ENCODE results near the gene AURKA.

The AURKA gene

GRCh38 chr20:56389807-56390206 lies 2.2 kb downstream of the AURKA start:
- ATAC-seq, result no peak

DNA sequence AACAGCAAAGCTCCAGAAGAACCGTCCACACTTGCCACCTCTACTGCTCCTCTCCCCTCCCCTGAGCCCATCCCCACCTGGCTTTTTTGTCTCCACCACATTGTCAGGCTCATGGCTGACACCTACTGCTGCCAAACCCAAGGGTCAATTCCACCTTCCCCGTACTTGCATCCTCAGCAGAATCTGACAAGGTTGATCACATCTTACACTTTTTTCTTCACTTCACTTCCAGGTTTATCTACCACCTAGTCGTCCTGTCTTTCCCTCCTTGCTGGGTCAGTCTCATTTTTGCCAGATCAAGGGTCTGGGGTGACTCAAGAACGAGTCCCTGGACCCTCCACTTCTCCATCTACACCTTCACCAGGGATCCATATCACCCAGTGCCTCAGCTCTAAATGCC lies 3.1 kb downstream of the AURKA start:
- no peak for ATAC-seq

- no peak for ATAC-seq
Measured at GRCh38 chr20:56386219-56386618, 5.8 kb downstream of the AURKA start.

DNA sequence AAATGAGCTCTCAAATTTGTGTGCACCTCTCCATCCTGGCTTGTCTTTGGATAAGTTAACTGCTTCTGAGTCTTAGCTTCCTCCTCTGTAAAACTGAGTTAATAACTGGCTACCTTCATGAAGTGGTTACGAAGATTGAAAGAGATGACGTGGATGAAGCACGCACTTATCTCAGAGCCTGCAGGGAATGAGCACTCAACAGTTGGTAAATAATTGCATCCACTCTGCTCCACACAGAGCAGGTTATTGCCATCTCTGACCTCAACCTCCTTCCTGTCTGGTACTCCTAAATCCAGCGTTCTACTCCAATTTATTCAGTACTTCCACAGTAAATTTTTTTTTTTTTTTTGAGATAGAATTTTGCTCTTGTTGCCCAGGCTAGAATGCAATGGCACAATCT lies 6.9 kb downstream of the AURKA start:
- ATAC-seq, result no peak

DNA sequence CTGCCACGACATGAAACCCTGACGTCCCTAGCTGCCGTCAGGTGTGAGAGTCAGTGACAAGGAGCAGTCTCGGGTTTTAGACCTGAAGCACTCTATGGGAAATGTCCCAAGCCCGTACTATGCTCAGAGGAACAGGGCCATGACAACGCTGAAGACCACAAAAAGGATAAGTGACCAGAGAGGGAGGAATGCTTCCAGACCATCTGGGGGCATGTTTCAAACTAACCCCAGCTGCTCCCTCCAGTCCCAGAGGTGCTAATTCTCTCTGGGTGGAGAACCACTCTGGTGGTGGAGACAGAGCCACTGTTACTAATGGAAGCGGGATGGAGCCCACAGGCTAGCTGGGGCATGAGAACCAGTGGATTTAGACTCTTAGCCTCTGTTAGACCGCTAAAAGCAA lies 8.7 kb downstream of the AURKA start:
- no peak for ATAC-seq

DNA sequence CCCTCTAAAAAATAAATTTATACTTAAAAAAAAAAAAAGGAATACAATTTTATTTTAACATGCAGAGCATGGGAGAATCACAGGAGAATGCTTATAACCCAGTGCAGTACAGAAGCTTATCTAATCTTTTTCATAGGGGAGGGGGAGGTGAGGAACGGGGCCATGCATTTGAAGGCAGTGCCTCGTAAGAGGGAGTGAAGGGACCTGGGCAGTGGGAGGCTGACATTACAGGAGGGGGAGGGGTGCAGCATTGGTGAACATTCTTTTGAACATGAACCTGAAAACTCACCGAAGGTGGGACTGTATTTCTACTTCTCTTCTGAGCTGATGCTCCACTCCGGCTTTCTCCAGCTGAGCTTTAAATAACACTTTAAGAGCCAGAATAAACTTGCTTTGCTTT lies 9.3 kb downstream of the AURKA start:
- no peak for ATAC-seq

DNA sequence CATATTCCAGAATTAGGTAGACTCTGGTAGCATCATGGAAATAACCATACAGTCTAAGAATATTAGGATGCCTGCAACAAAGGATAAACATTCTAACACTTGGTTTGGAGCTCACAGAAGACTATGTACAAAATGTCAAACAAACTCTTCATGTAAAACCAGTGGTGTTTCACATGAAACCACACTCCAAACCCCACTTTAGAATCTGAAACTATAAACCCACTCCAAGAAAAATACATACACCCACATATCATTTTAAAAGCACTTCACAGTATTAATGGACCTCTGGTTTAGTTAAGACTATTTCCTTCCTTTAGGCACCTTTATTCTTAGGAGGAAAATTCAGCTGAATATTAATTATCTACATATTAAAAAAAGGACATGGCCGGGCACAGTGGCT lies 10.5 kb downstream of the AURKA start:
- ATAC-seq, result no peak

- no peak for ATAC-seq
Measured at GRCh38 chr20:56380375-56380774, 11.6 kb downstream of the AURKA start.

DNA sequence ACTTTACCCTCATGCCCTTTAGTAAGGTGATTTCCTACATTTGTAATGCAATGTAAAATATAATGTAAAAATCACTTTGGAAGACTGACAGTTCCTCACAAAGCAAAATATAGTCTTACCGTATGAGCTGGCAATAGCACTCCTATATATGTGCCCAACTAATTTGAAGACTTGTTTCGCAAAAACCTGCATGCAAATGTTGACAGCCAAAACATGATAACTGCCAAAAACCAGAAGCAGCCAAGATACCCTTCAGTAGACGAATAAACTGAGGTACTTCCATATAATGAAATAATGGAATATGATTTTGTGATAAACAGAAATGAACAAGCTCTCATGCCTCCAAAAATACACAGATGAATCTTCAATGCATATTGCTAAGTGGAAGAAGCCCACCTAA lies 13.6 kb downstream of the AURKA start:
- no peak for ATAC-seq

GRCh38 chr20:56376331-56376730 lies 15.7 kb downstream of the AURKA start:
- ATAC-seq, result no peak

DNA sequence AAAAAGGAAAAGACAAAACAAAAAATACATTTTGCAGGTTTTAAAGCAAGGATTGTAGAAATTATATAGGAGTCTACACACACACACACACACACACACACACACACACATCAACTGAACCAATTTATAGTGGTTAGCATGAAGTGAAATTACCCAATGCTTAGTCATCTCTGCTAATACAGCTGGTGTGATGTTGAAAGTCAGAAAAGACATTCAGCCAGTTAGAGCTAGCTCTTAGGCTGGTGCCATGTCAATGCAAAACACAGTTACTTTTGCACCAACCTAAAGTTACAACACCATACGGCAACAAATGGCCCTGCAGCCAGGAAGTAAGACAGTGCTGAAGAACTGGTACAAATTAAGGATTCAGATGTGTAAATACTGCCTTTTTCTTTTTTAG lies 18.1 kb downstream of the AURKA start:
- ATAC-seq, result peak; percentile 84 to 94

DNA sequence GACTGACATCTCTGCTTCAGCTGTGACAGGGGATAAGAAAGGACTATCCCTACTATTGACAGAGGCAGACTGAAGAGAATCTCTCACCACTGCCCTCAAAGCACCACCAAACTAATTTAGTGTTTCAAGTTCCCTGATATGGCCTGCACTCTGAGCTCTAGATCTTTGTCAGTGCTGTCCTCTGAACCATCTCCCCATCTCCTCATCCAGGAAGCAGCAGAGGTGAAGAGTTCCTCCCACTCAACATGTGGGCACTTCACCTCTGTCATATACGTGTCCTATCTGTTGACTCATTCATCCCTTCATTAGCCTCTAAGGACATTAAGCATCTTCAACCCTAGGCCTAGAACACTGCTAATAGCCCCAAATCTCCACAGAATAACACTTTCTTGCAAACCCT lies 19.2 kb downstream of the AURKA start:
- peak; percentile 60 to 71 for ATAC-seq

- no peak for ATAC-seq
Measured at GRCh38 chr20:56371977-56372376, 20.0 kb downstream of the AURKA start.

- ATAC-seq, result no peak
Measured at GRCh38 chr20:56369179-56369578, 22.8 kb downstream of the AURKA start.

DNA sequence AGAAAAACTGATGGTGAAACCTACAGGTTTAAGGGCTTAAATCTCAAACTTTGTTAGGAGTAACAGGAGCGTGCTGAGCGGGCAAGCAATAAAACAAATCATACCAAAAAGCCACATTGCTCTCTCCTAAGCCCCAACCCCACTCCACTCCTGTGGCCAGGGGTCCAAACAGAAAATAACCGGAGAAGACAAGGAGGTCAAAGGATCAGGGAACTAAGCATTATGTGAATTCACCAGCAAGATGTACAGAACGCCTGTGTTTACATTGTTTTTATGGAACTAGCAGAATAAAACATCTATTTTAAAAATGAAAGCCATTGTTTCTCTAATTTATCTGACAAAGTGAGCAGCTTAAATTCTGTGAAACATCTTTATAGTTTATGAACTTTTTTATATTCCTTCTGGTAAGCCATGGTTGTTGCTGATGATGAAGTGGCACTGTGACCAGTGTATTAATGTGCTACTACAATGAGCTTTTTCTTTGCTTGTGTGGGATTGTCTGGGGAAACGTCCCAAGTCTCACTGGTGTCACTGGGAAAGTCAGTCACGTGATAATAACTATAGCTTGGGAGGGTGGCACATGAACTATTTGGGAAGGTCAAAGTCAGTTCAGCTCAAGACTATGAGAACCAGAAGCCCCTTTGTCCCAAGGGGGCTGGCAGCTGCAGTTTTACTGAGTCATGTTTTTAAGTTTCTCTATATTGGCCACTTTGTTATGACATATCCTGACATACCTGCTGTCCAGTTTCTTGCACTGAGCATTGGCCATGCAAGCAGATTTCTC lies 23.5 kb downstream of the AURKA start:
- no peak for ATAC-seq

DNA sequence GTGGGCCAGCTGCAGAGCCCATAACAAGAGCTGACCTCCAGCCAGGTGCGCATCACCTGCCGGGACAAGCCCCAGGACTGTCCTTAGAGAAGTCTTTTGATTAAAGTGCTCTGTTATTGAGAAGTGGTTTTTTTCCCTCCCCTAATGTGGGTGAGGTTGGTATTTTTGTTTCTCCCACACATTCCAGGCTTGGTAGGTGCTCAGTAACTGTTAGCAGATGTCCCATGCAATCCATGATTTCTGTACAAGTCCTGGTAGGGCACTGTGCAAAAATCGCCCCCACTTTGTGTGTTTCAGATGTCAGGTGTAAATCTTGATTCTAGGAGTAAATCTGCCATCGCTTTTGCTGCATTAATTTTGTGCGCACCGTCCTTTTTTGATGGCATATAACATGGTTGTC lies 28.5 kb downstream of the AURKA start:
- no peak for ATAC-seq

DNA sequence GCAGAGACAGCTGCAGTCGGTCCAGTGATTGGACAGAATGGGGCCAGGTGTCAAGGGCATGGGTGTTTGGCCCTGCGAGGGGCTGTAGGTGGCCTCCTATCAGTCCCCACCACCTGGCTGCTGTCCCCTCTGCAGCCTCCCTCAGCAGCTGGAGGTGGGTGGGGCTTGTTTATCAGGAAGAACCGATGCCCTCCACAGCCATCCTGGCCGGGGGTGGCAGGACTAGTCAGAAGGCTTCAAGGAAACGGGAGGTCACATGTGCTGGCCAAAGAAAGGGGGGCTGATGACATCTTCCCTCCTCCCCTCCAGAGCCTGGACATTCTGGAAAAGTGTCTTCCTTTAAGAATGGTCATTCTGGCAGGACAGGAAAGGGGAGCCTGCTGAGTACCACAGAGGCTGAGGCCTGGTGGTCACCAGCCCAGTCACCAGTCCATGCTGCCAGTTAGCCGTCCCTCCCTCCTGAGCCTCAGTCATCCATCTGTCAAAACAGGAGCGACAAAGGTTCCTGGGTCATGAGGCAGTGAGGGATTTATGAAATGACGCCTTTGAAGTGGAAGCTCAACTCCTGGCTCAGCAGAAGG lies 29.1 kb downstream of the AURKA start:
- ATAC-seq, result no peak

GRCh38 chr20:56361900-56362299 lies 30.1 kb downstream of the AURKA start:
- ATAC-seq, result no peak

GRCh38 chr20:56360908-56361205 lies 31.2 kb downstream of the AURKA start:
- no peak for ATAC-seq

DNA sequence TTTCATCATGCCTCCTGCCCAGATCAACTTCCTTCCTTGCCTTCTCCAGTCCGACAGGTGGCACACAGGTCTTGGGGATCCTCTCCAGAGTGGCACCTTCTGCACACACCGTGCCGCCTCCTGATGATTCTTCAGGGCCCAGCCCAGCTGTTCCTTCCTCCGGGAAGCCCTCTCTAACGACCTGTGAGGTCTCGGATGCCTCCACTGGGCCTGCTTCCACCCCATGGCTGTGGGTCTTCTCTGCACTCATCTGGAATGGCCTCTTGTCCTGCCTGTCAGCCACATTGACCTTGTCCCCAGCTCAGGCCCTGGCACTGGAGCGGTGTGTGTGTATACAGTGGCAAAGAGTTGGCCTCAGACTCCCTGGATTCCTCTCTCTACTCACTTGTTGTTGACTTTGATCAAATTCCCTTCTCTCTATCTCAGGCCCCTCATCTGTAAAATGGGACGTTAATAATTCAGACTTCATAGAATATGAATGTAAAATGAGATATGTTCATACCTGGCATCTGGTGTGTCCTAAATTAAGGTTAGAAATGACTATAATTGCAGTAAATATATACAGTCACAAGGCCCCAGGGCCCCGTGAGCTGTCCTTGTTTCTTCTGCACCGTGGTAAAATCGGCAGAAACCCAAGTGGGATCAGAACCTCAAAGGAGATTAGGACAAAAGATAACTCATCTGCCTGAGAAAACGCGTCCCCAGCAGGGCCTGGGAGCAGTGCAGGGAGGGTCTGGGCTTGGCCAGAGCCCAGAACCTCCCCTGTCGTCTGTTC lies 31.7 kb downstream of the AURKA start:
- ATAC-seq, result no peak

DNA sequence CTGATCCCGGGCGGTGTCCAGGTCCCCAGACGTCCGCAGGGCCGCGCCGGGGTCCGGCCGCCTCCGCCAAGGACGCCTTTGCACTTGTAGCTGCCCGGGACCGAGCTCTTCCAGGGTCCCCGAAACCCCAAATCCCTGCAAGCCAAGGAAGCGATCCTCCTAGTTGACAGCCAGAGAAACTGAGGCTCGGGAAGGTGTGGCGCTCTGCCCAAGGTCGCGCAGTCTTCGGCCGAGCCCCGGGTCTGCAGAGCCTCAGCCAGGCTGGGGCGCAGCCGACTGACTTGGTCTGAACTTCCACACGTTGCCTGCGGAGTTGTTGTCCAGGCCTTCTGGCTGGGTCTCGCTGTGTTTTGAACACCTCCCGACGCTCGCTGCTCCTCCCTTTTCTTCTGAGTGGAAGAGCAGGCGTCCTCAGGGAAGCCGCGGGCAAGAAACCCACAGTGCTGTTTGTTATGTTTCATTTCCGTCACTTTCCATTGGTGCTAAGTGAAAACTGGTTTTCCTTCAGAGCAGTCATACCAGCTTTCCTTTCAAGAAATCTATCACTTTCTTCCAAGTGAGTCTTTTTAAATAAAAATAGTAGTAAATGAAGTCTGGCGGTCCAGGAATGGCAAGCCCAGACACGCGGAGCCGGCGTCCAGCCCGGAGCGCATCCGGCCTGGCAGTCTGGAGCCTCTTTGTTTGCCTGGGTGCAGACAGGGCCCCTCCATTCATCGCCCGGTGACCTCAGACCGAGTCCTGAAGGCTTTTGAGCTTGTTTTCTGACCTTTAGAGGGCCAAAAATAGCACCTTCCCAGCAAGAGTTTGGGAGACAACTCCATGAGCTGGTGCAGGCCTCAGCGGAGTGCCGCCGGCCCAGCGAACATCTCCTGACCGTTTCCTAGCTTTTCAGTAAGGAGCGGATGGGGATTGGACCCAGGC lies 32.5 kb downstream of the AURKA start:
- peak in 1 of 2 donors; percentile 19 for ATAC-seq

GRCh38 chr20:56358600-56359211 lies 33.3 kb downstream of the AURKA start, which contains the start of gene FAM210B:
TSS of gene FAM210B (plus strand) at chr20:56358974. CDS start at chr20:56359006, 32 bp downstream.
- peak; percentile 99 for ATAC-seq

All from activated CD4-positive, CD25-positive, alpha-beta regulatory T cell treated with anti-CD3 and anti-CD28 coated beads, Interleukin-2, amount 50 U/mL, for 24 hours (primary cell).